GM21360 (cell line): ENCODE results near the gene ZSCAN22.
"Not testable (repeated sequence)": the region's sequence is repeated elsewhere in the genome, so short reads cannot be mapped to it uniquely, and the experiment has no call there.

Source experiments
- ATAC-seq: cut with Tn5 transposase; IDR thresholded peaks from one replicate; pipeline ENCODE4 v1.9.1; 2021; ENCODE audit warnings: mild to moderate bottlenecking, moderate library complexity; ENCODE audit not compliant: unreplicated experiment

Gene ZSCAN22

GRCh38 chr19:58317476-58318072, 9.2 kb upstream of the ZSCAN22 start:
- ATAC-seq = no peak

GRCh38 chr19:58318297-58318696, 8.5 kb upstream of the ZSCAN22 start:
- no peak for ATAC-seq

GRCh38 chr19:58319241-58319640, 7.6 kb upstream of the ZSCAN22 start:
- ATAC-seq = no peak

- ATAC-seq = no peak
Measured at GRCh38 chr19:58325311-58326022, 1.3 kb upstream of the ZSCAN22 start.

GRCh38 chr19:58326501-58326913, 287 bp upstream of the ZSCAN22 start:
- no peak for ATAC-seq

GRCh38 chr19:58328999-58329398, 2.2 kb downstream of the ZSCAN22 start:
- ATAC-seq = no peak

GRCh38 chr19:58330458-58330857, 3.7 kb downstream of the ZSCAN22 start:
- no peak for ATAC-seq

- ATAC-seq = no peak
Measured at GRCh38 chr19:58332697-58333096, 5.9 kb downstream of the ZSCAN22 start.

- no peak for ATAC-seq
Measured at GRCh38 chr19:58334691-58335249, 8.0 kb downstream of the ZSCAN22 start.

- ATAC-seq = no peak
Measured at GRCh38 chr19:58335630-58336029, 8.8 kb downstream of the ZSCAN22 start.

GRCh38 chr19:58336216-58336615, 9.4 kb downstream of the ZSCAN22 start:
- no peak for ATAC-seq

- ATAC-seq = no peak
Measured at GRCh38 chr19:58336820-58337219, 10.0 kb downstream of the ZSCAN22 start.

GRCh38 chr19:58338336-58338735, 11.5 kb downstream of the ZSCAN22 start:
- ATAC-seq = no peak

GRCh38 chr19:58338825-58339558, 12.2 kb downstream of the ZSCAN22 start:
- no peak for ATAC-seq

- ATAC-seq = no peak
Measured at GRCh38 chr19:58345558-58345957, 18.8 kb downstream of the ZSCAN22 start.

GRCh38 chr19:58346961-58347929, 20.5 kb downstream of the ZSCAN22 start:
- ATAC-seq = peak; percentile 76

- not testable (repeated sequence) for ATAC-seq
Measured at GRCh38 chr19:58348080-58348479, 21.3 kb downstream of the ZSCAN22 start.

- ATAC-seq = no peak
Measured at GRCh38 chr19:58349590-58349989, 22.8 kb downstream of the ZSCAN22 start.

- no peak for ATAC-seq
Measured at GRCh38 chr19:58350001-58350861, 23.4 kb downstream of the ZSCAN22 start.
